ENCODE measurements around the gene PTPN7. TPM values are rescaled to one million over a fixed set of nuclear protein-coding genes. Genes with fewer than 3 reads are reported as not detected.

PTPN7 gene
- total RNA-seq, 1 donor from 2014 or later = not detected

- no peaks in the 10 kb centered on the region for H3K36me3 ChIP-seq
- no peaks in the 10 kb centered on the region for H3K4me1 ChIP-seq
- no peak for DNase-seq (ENCODE audit: low spot score in 2 of 2)
- H3K9me3 ChIP-seq = no peaks in the 10 kb centered on the region
- no peak overlapping the region for H3K27ac ChIP-seq
- TF ChIP-seq CTCF (IDR thresholded peaks at IDR 0.05) = no peak
- intact Hi-C loops (cut with DNase I) = no loop called here
- no peaks in the 10 kb centered on the region for H3K27me3 ChIP-seq
- H3K4me3 ChIP-seq = no peak overlapping the region
Observed at GRCh38 chr1:202163281-202164270, 3.2 kb upstream of the PTPN7 start.

GRCh38 chr1:202162418-202163280, 2.2 kb upstream of the PTPN7 start:
- no peaks in the 10 kb centered on the region for H3K4me1 ChIP-seq
- intact Hi-C loops (cut with DNase I) = no loop called here
- no peaks in the 10 kb centered on the region for H3K27me3 ChIP-seq
- no peak overlapping the region for H3K4me3 ChIP-seq
- H3K27ac ChIP-seq = no peak overlapping the region
- no peaks in the 10 kb centered on the region for H3K9me3 ChIP-seq
- DNase-seq (ENCODE audit: low spot score in 2 of 2) = no peak
- H3K36me3 ChIP-seq = no peaks in the 10 kb centered on the region
- TF ChIP-seq CTCF (IDR thresholded peaks at IDR 0.05) = no peak

- Histone ChIP-seq H3K27me3 (no peaks in the 10 kb centered on the region), H3K9me3 (no peaks in the 10 kb centered on the region), H3K27ac (no peak overlapping the region), H3K36me3 (no peaks in the 10 kb centered on the region), H3K4me3 (no peak overlapping the region), H3K4me1 (no peaks in the 10 kb centered on the region)
- no peak for TF ChIP-seq CTCF (IDR thresholded peaks at IDR 0.05)
- intact Hi-C loops (cut with DNase I) = no loop called here
- DNase-seq (ENCODE audit: low spot score in 2 of 2) = no peak
Observed at GRCh38 chr1:202162047-202162417, 1.6 kb upstream of the PTPN7 start.

GRCh38 chr1:202161151-202162046, 997 bp upstream of the PTPN7 start:
- TF ChIP-seq CTCF (IDR thresholded peaks at IDR 0.05) = no peak
- Histone ChIP-seq H3K36me3 (no peaks in the 10 kb centered on the region), H3K27me3 (no peaks in the 10 kb centered on the region), H3K27ac (no peak overlapping the region), H3K9me3 (no peaks in the 10 kb centered on the region), H3K4me1 (no peaks in the 10 kb centered on the region), H3K4me3 (no peak overlapping the region)
- intact Hi-C loops (cut with DNase I) = no loop called here
- no peak for DNase-seq (ENCODE audit: low spot score in 2 of 2)
